Measurements from ENCODE around the gene ATF6.

GRCh38 chr1:161825831-161826230 is 59.7 kb downstream of the ATF6 start:
- TF ChIP-seq CTCF (IDR thresholded peaks at IDR 0.05): no peak
- TF ChIP-seq POLR2AphosphoS5 (IDR thresholded peaks at IDR 0.05): no peak
- TF ChIP-seq POLR2A (IDR thresholded peaks at IDR 0.05): no peak
- TF ChIP-seq EP300 (IDR thresholded peaks at IDR 0.05): no peak
